Calu3 (cell line): ENCODE results near the gene KIAA1755. TPM values are rescaled to one million over a fixed set of nuclear protein-coding genes. Genes with fewer than 3 reads are reported as not detected.

Source experiments
- BruUV-seq: library from RNA; stranded (reverse); fragments of 400-500 nt; replicated peaks from 2 replicates; lab custom pipeline; 2021; lab: Mats Ljungman, UMichigan
- CTCF ChIA-PET: fragments of 300-600 bp; sonication (Branson Sonifier 250); formaldehyde crosslinking; loops from one replicate; lab custom pipeline; 2022; ENCODE audit warnings: antibody characterized with exemption; lab: Charles Lee
- DNase-seq: peaks from one replicate; pipeline ENCODE4 v3.0.0; 2022
- H3K27ac Mint-ChIP-seq: one replicate; pipeline ENCODE4 v1.8.0; 2022; ENCODE audit warnings: mixed read lengths; ENCODE audit not compliant: unreplicated experiment
- H3K27me3 Mint-ChIP-seq: one replicate; pipeline ENCODE4 v1.8.0; 2022; ENCODE audit warnings: mixed read lengths; ENCODE audit not compliant: unreplicated experiment
- H3K36me3 Mint-ChIP-seq: one replicate; pipeline ENCODE4 v1.8.0; 2022; ENCODE audit warnings: mild to moderate bottlenecking, moderate library complexity, mixed read lengths; ENCODE audit not compliant: insufficient read depth, unreplicated experiment
- H3K4me1 Mint-ChIP-seq: one replicate; pipeline ENCODE4 v1.8.0; 2022; ENCODE audit warnings: mild to moderate bottlenecking, low read depth, mixed read lengths; ENCODE audit not compliant: unreplicated experiment
- H3K4me3 Mint-ChIP-seq: one replicate; pipeline ENCODE4 v1.8.0; 2022; ENCODE audit warnings: mild to moderate bottlenecking, low read depth, moderate library complexity, mixed read lengths; ENCODE audit not compliant: unreplicated experiment
- H3K9me3 Mint-ChIP-seq: one replicate; pipeline ENCODE4 v1.8.0; 2022; ENCODE audit warnings: low read depth, mixed read lengths; ENCODE audit not compliant: unreplicated experiment
- intact Hi-C: fragments of 100-400 bp; cut with micrococcal nuclease; formaldehyde crosslinking; loops from one replicate; pipeline ENCODE4 v1.10.0; 2022; ENCODE audit not compliant: unreplicated experiment
- total RNA-seq: library from RNA; stranded (reverse); gene quantifications from 2 replicates; pipeline ENCODE4 v1.2.3, GENCODE V29; 2022
- TF ChIP-seq, protein P1 (sequence below): fragments of 200-600 bp; IDR thresholded peaks from one replicate; pipeline ENCODE4 v1.8.0; 2022; ENCODE audit warnings: antibody characterized with exemption; ENCODE audit not compliant: unreplicated experiment

Gene KIAA1755
- total RNA-seq, 1 experiment from 2014 or later, result not detected

DNA sequence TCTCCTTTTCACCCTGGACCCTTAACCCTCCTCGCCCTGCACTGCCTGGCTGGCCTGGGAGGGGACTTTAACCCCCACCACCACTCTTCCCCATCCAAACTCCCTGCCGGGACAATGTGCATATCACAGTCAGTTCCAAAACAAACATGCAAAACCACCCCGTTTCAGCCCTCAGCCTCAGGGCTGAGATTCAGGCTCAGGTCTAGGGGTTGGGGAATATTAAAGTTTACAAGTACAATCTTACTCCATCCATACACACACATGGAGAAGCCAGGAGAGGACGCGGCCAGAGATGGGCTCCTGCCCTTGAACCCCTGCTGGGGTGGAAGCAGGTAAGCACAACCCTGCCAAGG, 534 bp downstream of the KIAA1755 start:
- CTCF ChIA-PET, result no interaction called here
- Mint-ChIP-seq H3K9me3 (no peaks in the 10 kb centered on the region), H3K27me3 (peaks cover 92% of the 10 kb centered on the region), H3K4me1 (peaks cover 16% of the 10 kb centered on the region), H3K36me3 (no peaks in the 10 kb centered on the region), H3K27ac (no peak overlapping the region), H3K4me3 (peak overlapping the region; percentile 60)
- no peak for DNase-seq
- intact Hi-C loops, result no loop called here
- no TSS peak for BruUV-seq
- TF ChIP-seq, protein P1, sequence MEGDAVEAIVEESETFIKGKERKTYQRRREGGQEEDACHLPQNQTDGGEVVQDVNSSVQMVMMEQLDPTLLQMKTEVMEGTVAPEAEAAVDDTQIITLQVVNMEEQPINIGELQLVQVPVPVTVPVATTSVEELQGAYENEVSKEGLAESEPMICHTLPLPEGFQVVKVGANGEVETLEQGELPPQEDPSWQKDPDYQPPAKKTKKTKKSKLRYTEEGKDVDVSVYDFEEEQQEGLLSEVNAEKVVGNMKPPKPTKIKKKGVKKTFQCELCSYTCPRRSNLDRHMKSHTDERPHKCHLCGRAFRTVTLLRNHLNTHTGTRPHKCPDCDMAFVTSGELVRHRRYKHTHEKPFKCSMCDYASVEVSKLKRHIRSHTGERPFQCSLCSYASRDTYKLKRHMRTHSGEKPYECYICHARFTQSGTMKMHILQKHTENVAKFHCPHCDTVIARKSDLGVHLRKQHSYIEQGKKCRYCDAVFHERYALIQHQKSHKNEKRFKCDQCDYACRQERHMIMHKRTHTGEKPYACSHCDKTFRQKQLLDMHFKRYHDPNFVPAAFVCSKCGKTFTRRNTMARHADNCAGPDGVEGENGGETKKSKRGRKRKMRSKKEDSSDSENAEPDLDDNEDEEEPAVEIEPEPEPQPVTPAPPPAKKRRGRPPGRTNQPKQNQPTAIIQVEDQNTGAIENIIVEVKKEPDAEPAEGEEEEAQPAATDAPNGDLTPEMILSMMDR, result no peak

DNA sequence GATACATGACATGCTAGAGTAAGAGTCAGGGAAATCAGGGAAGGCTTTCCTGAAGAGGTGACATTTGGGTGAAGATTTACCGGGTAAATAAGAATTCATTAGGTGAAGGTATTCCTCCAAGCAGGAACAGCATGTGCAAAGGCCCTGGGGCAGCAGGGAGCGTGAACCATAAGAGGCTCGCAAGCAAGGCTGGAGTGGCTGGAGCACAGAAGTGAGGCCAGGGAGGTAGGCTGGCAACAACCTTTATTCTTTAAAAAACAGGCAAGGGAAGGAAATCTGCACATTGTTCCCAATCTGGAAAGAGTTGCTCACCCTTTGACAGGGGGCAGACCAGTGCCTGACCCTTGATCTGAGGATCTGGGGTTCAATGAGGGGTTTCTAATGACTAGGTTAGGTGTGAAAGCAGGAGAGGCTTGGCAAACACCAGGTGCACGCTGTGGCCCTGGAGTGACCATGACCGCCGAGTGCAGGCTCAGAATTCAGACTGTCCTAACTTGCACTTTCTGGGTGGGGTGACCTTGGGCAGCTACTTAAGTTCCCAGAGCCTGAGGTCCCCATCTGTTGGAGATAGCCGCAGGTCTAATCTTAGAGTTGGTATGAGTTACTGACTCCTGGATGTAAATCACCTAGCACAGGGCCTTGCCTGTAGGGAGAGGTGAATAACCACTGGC, 1.9 kb downstream of the KIAA1755 start:
- no peaks in the 10 kb centered on the region for H3K9me3 Mint-ChIP-seq
- no peak overlapping the region for H3K4me3 Mint-ChIP-seq
- DNase-seq, result no peak
- peaks cover 79% of the 10 kb centered on the region for H3K27me3 Mint-ChIP-seq
- no peak overlapping the region for H3K27ac Mint-ChIP-seq
- CTCF ChIA-PET, result interaction anchor here (0.8 kb wide), 1 partner anchor 14 kb away, joined by 3 read pairs; no protein-coding TSS in a partner anchor
- intact Hi-C loops, result no loop called here
- TF ChIP-seq, protein P1, result no peak
- peaks cover 16% of the 10 kb centered on the region for H3K4me1 Mint-ChIP-seq
- BruUV-seq, result no TSS peak
- H3K36me3 Mint-ChIP-seq, result no peaks in the 10 kb centered on the region

DNA sequence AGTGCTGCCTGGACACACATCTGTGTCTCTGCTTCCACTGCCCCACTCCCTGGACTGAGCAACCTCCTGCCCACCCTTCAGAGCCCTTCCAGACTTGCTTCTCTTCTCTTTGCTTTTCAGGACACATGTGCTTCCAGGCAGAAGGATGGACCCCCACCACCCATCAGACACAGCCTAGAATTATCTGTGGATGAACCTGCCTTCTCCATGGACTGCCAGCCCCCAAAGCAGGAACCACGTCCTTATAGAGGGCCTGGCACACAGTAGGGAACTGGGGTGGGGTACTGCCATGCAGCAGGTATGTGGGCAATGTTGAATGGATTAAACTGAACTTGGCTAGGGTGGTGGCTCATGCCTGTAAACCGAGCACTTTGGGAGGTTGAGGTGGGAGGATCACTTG, 3.6 kb downstream of the KIAA1755 start:
- CTCF ChIA-PET, result no interaction called here
- Mint-ChIP-seq H3K36me3 (no peaks in the 10 kb centered on the region), H3K4me1 (peaks cover 16% of the 10 kb centered on the region), H3K27ac (no peak overlapping the region), H3K9me3 (no peaks in the 10 kb centered on the region), H3K27me3 (peaks cover 77% of the 10 kb centered on the region), H3K4me3 (no peak overlapping the region)
- BruUV-seq, result no TSS peak
- intact Hi-C loops, result no loop called here
- no peak for DNase-seq
- TF ChIP-seq, protein P1, result no peak

DNA sequence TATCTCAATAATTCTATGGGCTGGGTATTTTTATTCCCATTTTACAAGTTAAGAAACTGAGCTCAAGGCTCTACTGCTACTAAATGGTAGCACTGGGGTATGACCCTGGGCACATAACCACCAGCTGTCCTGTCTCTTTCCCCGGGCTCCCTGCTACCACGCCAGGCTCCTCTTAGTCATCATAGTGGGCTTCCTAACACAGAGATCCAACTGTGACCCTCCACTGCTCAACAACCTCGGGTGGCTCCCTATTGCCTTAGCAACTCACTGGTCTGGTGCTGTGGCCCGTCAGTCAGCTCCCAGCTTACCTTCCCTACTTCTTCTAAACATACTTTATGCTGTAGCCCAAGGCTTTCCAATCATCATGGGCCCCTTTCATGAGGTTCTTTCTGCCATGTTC, 4.5 kb downstream of the KIAA1755 start:
- Mint-ChIP-seq H3K4me1 (peaks cover 14% of the 10 kb centered on the region), H3K27ac (no peak overlapping the region), H3K36me3 (no peaks in the 10 kb centered on the region), H3K4me3 (no peak overlapping the region), H3K9me3 (no peaks in the 10 kb centered on the region), H3K27me3 (peaks cover 75% of the 10 kb centered on the region)
- intact Hi-C loops, result no loop called here
- no peak for DNase-seq
- no TSS peak for BruUV-seq
- CTCF ChIA-PET, result no interaction called here
- TF ChIP-seq, protein P1, result no peak
